Spleen (tissue), 11 donors: ENCODE measurements around the gene CYB5A. TPM values are rescaled to one million over a fixed set of nuclear protein-coding genes. Genes with fewer than 3 reads are reported as not detected.

Experiments
- DNase-seq: peaks from one replicate; pipeline ENCODE4 v3.0.0-alpha.2; 2020
- H3K27ac ChIP-seq, 8 donors: fragments of 200-600 bp; sonication (generic) in 7 of 8; 1 replicate in 4 of 8; 2 replicates in 4 of 8; pipeline versions ENCODE4 v1.5.0 to v1.8.0; 2016 to 2021; ENCODE audit warnings: inconsistent platforms in 4 of 8, mild to moderate bottlenecking in 4 of 8, moderate library complexity in 1 of 8
- H3K27me3 ChIP-seq, 7 donors: fragments of 200-600 bp; sonication (generic) in 6 of 7; replicated peaks in 1 of 7; 1 replicate in 4 of 7; 2 replicates in 3 of 7; pipeline versions ENCODE4 v1.5.0 to v1.8.0; 2016 to 2021; ENCODE audit warnings: inconsistent platforms in 3 of 7, mild to moderate bottlenecking in 1 of 7
- H3K36me3 ChIP-seq, 6 donors: fragments of 200-600 bp; sonication (generic) in 5 of 6; 1 replicate in 4 of 6; 2 replicates in 2 of 6; pipeline versions ENCODE4 v1.5.0 to v1.8.0; 2016 to 2021; ENCODE audit warnings: inconsistent platforms in 2 of 6
- H3K4me1 ChIP-seq, 6 donors: fragments of 200-600 bp; sonication (generic) in 5 of 6; 1 replicate in 3 of 6; 2 replicates in 3 of 6; pipeline versions ENCODE4 v1.5.0 to v1.8.0; 2016 to 2021; ENCODE audit warnings: inconsistent platforms in 3 of 6
- H3K4me3 ChIP-seq, 8 donors: fragments of 200-600 bp; sonication (generic) in 7 of 8; 1 replicate in 4 of 8; 2 replicates in 4 of 8; pipeline versions ENCODE4 v1.5.0 to v1.8.0; 2016 to 2021; ENCODE audit warnings: inconsistent platforms in 4 of 8, mild to moderate bottlenecking in 4 of 8, moderate library complexity in 2 of 8
- H3K9me3 ChIP-seq, 8 donors: fragments of 200-600 bp; sonication (generic) in 7 of 8; 1 replicate in 4 of 8; 2 replicates in 4 of 8; pipeline versions ENCODE4 v1.5.0 to v1.8.0; 2016 to 2021; ENCODE audit warnings: inconsistent platforms in 4 of 8
- POLR2A ChIP-seq, 3 donors: fragments of 450-650 bp; IDR thresholded peaks; one replicate each; pipeline ENCODE4 v1.5.1; 2017; ENCODE audit warnings: antibody characterized with exemption in 3 of 3, mild to moderate bottlenecking in 1 of 3
- POLR2AphosphoS5 ChIP-seq, 3 donors: sonication (generic); formaldehyde crosslinking; IDR thresholded peaks; one replicate each; pipeline ENCODE4 v1.5.1; 2017; ENCODE audit warnings: antibody characterized with exemption in 3 of 3
- WGBS, 5 donors: extraction: QIAGEN DNeasy Blood & Tissue Kit in 3 of 5; methylation state at CpG; one replicate each; pipeline versions ENCODE4 v1.1.5 to v1.1.7; 2013 to 2018; 5-methylcytosine and 5-hydroxymethylcytosine counted together
- intact Hi-C: fragments of 100-400 bp; cut with DNase I; formaldehyde crosslinking; loops from one replicate; pipeline ENCODE4 v1.15.0; 2023; ENCODE audit warnings: low total_unique reads
- polyA plus RNA-seq, 3 donors: library from polyadenylated mRNA; stranded (reverse); fragments of 200-250 nt; gene quantifications; one replicate each; pipeline ENCODE4 v1.2.1, GENCODE V29; 2013
- total RNA-seq, 7 donors: library from RNA; depleted of rRNA in 3 of 7; stranded (reverse); fragments of >200 nt in 3 of 7; fragmentation: NEBNext Ultra II Directional in 4 of 7; extraction: Animal tissue kit (Norgen Biotek cat#: 25700) in 4 of 7; gene quantifications; one replicate each; pipeline versions ENCODE4 v1.1.0 to v1.2.1, GENCODE V29; 2016 to 2021
- TF ChIP-seq, protein P1 (sequence below), 11 experiments: fragments of 200-600 bp in 7 of 11; fragments of 450-650 bp in 4 of 11; sonication (generic) in 4 of 11; IDR thresholded peaks in 8 of 11; conservative IDR thresholded peaks in 3 of 11; 1 replicate in 7 of 11; 2 replicates in 4 of 11; pipeline versions ENCODE4 v1.4.0 to v1.8.0; 2016 to 2021; ENCODE audit warnings: antibody characterized with exemption in 11 of 11, inconsistent platforms in 4 of 11, mild to moderate bottlenecking in 1 of 11
- donor health status: healthy with polysubstance abuse.
- donor health status: DM: no; HTN: no; CAD: no; lungs with moderate emphysema.
- donor health status: DM: no; HTN: no; CAD: no.
- donor health status: Bipolar disorder and iron deficiency.
- donor health status: healthy.
- donor health status: DM: no; HTN: no; CAD: no.
- donor health status: DM: yes; HTN: yes; CAD: no.

Gene CYB5A
- total and polyA plus RNA-seq, 10 donors: 54.6 to 137 (median 111) TPM

DNA sequence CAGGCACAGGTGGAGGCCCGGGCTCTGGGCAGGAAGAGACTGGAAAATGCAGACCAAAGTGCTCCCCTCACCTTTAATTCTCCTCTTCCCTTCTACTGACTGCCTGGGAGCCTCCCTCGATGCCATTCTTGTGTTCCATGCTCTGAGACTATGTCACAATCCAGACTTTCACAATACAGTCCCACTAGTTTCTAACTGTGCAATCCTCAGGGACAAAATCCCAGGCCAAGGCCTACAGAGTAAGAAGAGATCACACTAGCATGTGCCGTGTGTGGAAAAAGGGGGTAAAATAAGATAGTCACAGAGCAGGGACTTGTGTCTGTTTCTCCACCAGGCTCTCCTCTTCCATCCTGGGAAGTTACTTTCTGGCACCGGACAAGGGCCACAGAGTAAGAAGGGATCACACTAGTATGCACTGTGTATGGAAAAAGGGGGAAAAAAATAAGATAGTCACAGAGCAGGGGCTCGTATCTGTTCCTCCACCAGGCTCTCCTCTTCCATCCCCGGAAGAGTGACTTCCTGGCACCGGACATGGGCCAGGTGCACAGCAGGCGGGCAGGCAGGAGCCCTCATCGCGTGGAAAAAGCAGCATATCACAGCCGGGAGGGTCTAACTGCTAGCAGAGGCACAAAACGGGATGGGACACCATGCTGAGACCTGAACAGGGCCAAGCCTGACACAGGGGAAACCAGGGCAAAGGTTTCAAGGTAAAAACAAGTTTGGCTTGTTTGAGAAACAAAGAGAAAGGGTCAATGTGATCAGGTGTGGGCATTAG, 9.6 kb downstream of the CYB5A start:
- intact Hi-C loops: no loop called here
- Histone ChIP-seq H3K27me3 (no peaks in the 10 kb centered on the region), H3K9me3 (no peaks in the 10 kb centered on the region), H3K36me3 (peaks cover 0 to 11% (median 0%) of the 10 kb centered on the region in 6 donors), H3K4me1 (peaks cover 9 to 67% (median 40%) of the 10 kb centered on the region in 6 donors), H3K4me3 (no peak overlapping the region), H3K27ac (peak overlapping the region in 5 of 8 donors; percentile 36 to 58 (median 41))
- 31 to 43% (median 38%) methylated on average over 12 of the region's 12 CpGs for WGBS, 5 donors
- TF ChIP-seq POLR2AphosphoS5 (IDR thresholded peaks at IDR 0.05): peak in 1 of 3 donors; percentile 22
- TF ChIP-seq, protein P1, sequence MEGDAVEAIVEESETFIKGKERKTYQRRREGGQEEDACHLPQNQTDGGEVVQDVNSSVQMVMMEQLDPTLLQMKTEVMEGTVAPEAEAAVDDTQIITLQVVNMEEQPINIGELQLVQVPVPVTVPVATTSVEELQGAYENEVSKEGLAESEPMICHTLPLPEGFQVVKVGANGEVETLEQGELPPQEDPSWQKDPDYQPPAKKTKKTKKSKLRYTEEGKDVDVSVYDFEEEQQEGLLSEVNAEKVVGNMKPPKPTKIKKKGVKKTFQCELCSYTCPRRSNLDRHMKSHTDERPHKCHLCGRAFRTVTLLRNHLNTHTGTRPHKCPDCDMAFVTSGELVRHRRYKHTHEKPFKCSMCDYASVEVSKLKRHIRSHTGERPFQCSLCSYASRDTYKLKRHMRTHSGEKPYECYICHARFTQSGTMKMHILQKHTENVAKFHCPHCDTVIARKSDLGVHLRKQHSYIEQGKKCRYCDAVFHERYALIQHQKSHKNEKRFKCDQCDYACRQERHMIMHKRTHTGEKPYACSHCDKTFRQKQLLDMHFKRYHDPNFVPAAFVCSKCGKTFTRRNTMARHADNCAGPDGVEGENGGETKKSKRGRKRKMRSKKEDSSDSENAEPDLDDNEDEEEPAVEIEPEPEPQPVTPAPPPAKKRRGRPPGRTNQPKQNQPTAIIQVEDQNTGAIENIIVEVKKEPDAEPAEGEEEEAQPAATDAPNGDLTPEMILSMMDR (IDR thresholded peaks at IDR 0.05 in 8 of 11, conservative IDR thresholded peaks at IDR 0.05 in 3 of 11): no peak
- DNase-seq: no peak

DNA sequence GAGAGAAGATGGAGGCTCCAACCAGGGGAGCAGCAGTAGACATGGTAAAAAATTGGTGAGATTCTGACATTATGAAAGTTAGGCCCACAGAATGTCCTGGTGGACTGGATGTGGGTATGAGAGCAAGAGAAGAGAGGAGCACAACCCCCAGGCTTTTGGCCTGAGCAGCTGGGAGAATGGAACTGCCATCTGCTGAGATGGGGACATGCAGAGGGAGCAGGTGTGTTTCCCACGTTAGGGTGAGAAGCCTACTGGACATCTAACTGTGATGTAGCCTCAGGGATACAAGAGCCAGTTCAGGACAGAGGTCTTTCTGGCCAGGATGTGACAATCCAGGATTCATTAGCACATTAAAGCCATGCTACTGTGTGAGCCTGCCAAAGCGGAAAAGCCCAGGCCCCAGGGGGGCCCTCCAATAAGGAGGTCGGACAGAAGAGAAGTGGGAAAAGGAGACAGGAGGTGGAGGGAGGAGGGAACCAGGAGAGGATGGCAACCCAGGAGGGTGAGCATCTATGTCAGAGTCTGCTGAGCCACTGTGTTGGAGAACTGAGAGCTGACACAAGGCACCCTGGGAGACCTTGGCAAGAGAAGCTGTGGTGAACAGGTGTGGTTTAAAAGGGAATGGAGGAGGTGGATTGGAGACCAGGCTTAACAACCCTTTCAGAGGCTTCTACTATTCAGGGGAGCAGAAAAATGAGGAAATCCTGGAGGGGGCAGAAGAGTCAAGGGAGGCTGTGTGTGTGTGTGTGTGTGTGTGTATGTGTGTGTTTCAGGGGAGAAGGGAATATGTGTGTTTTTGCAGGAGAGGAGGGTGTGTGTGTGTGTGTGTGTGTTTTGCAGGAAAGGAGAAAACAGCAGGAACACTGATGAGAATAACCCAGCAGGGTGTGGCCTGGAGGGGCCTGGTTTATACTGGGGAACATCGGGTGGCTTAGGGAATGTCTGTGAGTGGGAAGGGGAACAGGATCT, 10.5 kb downstream of the CYB5A start:
- Histone ChIP-seq H3K36me3 (peaks cover 0 to 11% (median 0%) of the 10 kb centered on the region in 6 donors), H3K27me3 (no peaks in the 10 kb centered on the region), H3K9me3 (no peaks in the 10 kb centered on the region), H3K27ac (peak overlapping the region in 5 of 8 donors; percentile 36 to 58 (median 41)), H3K4me1 (peaks cover 9 to 66% (median 41%) of the 10 kb centered on the region in 6 donors), H3K4me3 (no peak overlapping the region)
- TF ChIP-seq POLR2A (IDR thresholded peaks at IDR 0.05): no peak
- TF ChIP-seq, protein P1 (IDR thresholded peaks at IDR 0.05 in 8 of 11, conservative IDR thresholded peaks at IDR 0.05 in 3 of 11): no peak
- no peak for TF ChIP-seq POLR2AphosphoS5 (IDR thresholded peaks at IDR 0.05)
- no peak for DNase-seq
- 63 to 81% (median 75%) methylated on average over 4 of the region's 4 CpGs for WGBS, 5 donors
- intact Hi-C loops: no loop called here

DNA sequence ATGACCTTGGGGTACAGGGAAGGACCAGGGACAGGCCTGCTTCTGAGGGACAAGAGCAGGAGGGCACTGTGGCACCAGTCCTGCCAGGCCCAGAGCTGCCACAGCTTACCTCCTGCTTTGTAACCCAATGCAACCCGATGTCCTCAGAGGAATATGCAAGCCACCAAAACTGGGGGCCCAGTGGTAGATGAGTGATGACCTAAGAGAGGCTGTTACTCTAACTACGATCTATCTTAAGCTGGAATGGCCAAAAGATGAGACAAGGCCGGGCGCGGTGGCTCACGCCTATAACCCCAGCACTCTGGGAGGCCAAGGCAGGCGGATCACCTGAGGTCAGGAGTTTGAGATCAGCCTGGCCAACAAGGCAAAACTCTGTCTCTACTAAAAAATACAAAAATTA, 12.8 kb downstream of the CYB5A start:
- Histone ChIP-seq H3K4me3 (no peak overlapping the region), H3K36me3 (peaks cover 0 to 11% (median 0%) of the 10 kb centered on the region in 6 donors), H3K4me1 (peaks cover 20 to 72% (median 48%) of the 10 kb centered on the region in 6 donors), H3K27me3 (no peaks in the 10 kb centered on the region), H3K9me3 (no peaks in the 10 kb centered on the region), H3K27ac (peak overlapping the region in 4 of 8 donors; percentile 2 to 51 (median 26))
- 90 to 98% (median 97%) methylated on average over 7 of the region's 7 CpGs for WGBS, 5 donors
- TF ChIP-seq POLR2A (IDR thresholded peaks at IDR 0.05): no peak
- TF ChIP-seq, protein P1 (IDR thresholded peaks at IDR 0.05 in 8 of 11, conservative IDR thresholded peaks at IDR 0.05 in 3 of 11): no peak
- no peak for TF ChIP-seq POLR2AphosphoS5 (IDR thresholded peaks at IDR 0.05)
- DNase-seq: no peak
- intact Hi-C loops: no loop called here
